Activated CD4-positive, alpha-beta memory T cell treated with anti-CD3 and anti-CD28 coated beads, Interleukin-2, amount 10 ng/mL, durations not matched to agents 7 days and 5 days (primary cell): ENCODE measurements around the gene KCNK3. TPM values are rescaled to one million over a fixed set of nuclear protein-coding genes. Genes with fewer than 3 reads are reported as not detected.

Source experiments
- total RNA-seq, 2 experiments: library from RNA; stranded (reverse); gene quantifications; one replicate each; pipeline ENCODE4 v1.2.3, GENCODE V29; 2021

Gene KCNK3
- total RNA-seq, 2 experiments from 2014 or later, result not detected

Other genes starting within 250 kb of the KCNK3 start
- gene OTOF, start 214.6 kb upstream of the KCNK3 start, total RNA-seq, result 10 to 100 TPM; 22.2 to 23.7 TPM
- gene CIB4, start 51.4 kb upstream of the KCNK3 start, total RNA-seq, result not detected
- 10 to 100 TPM; 27.0 to 27.6 TPM for gene SLC35F6, start 71.6 kb downstream of the KCNK3 start, total RNA-seq
- 10 to 100 TPM; 39.5 to 43.1 TPM for gene CENPA, start 93.3 kb downstream of the KCNK3 start, total RNA-seq
- gene DPYSL5, start 155.4 kb downstream of the KCNK3 start, total RNA-seq, result not detected